Caco-2 (cell line): ENCODE results near the gene PDLIM7. TPM values are rescaled to one million over a fixed set of nuclear protein-coding genes. Genes with fewer than 3 reads are reported as not detected.
A peak's percentile ranks its signal among the peaks of the same experiment; 100 is the strongest.

Source experiments
- BruUV-seq: library from RNA; stranded (reverse); fragments of 400-500 nt; replicated peaks from 2 replicates; lab custom pipeline; 2021; lab: Mats Ljungman, UMichigan
- CTCF ChIA-PET: fragments of 300-600 bp; sonication (Branson Sonifier 250); formaldehyde crosslinking; loops from one replicate; lab custom pipeline; 2022; ENCODE audit warnings: antibody characterized with exemption; lab: Charles Lee
- POLR2A ChIA-PET: fragments of 300-600 bp; sonication (Branson Sonifier 250); formaldehyde crosslinking; loops from one replicate; lab custom pipeline; 2022; ENCODE audit warnings: antibody characterized with exemption; lab: Charles Lee
- DNase-seq, 2 experiments: peaks; one replicate each; pipeline versions ENCODE4 v3.0.0 to v3.0.0-alpha.2; 2020 to 2022
- H3K27me3 ChIP-seq: replicated peaks from 2 replicates; pipeline ENCODE4 v1.6.0; 2011; ENCODE audit warnings: low read length; ENCODE audit not compliant: control insufficient read depth, insufficient read depth
- H3K36me3 ChIP-seq: 2 replicates; pipeline ENCODE4 v1.5.1; 2011; ENCODE audit warnings: low read length; ENCODE audit not compliant: control insufficient read depth, insufficient read depth
- H3K4me1 ChIP-seq: fragments of 250-450 bp; sonication (Bioruptor Pico); 2 replicates; pipeline ENCODE4 v1.5.1; 2020; ENCODE audit warnings: mild to moderate bottlenecking
- H3K4me3 ChIP-seq: 2 replicates; pipeline ENCODE4 v1.5.1; 2011; ENCODE audit warnings: low read depth, mild to moderate bottlenecking, control low read depth, low read length
- H3K9me3 ChIP-seq: fragments of 250-450 bp; sonication (Bioruptor Pico); 2 replicates; pipeline ENCODE4 v1.5.1; 2020; ENCODE audit warnings: mild to moderate bottlenecking, moderate library complexity
- H3K27ac Mint-ChIP-seq: one replicate; pipeline ENCODE4 v1.8.0; 2022; ENCODE audit warnings: mixed read lengths; ENCODE audit not compliant: unreplicated experiment
- H3K27me3 Mint-ChIP-seq: one replicate; pipeline ENCODE4 v1.8.0; 2022; ENCODE audit warnings: mixed read lengths; ENCODE audit not compliant: insufficient read depth, unreplicated experiment
- H3K36me3 Mint-ChIP-seq: one replicate; pipeline ENCODE4 v1.8.0; 2022; ENCODE audit warnings: mild to moderate bottlenecking, mixed read lengths; ENCODE audit not compliant: insufficient read depth, unreplicated experiment
- H3K4me1 Mint-ChIP-seq: one replicate; pipeline ENCODE4 v1.8.0; 2022; ENCODE audit warnings: low read depth, mixed read lengths; ENCODE audit not compliant: unreplicated experiment
- H3K4me3 Mint-ChIP-seq: one replicate; pipeline ENCODE4 v1.8.0; 2022; ENCODE audit warnings: mild to moderate bottlenecking, moderate library complexity, mixed read lengths; ENCODE audit not compliant: unreplicated experiment
- H3K9me3 Mint-ChIP-seq: one replicate; pipeline ENCODE4 v1.8.0; 2022; ENCODE audit warnings: mixed read lengths; ENCODE audit not compliant: unreplicated experiment
- intact Hi-C: fragments of 100-400 bp; cut with micrococcal nuclease; formaldehyde crosslinking; loops from one replicate; pipeline ENCODE4 v1.10.0; 2022; ENCODE audit not compliant: unreplicated experiment
- total RNA-seq: library from RNA; stranded (reverse); gene quantifications from 2 replicates; pipeline ENCODE4 v1.2.3, GENCODE V29; 2022
- TF ChIP-seq, protein P1 (sequence below), 2 experiments: fragments of 200-600 bp in 1 of 2; IDR thresholded peaks; 1 replicate in 1 of 2; 2 replicates in 1 of 2; pipeline versions ENCODE4 v1.5.1 to v1.8.0; 2011 to 2022; ENCODE audit warnings: antibody characterized with exemption in 1 of 2, control low read depth in 1 of 2, inconsistent platforms in 1 of 2, low read depth in 1 of 2, low read length in 1 of 2, mild to moderate bottlenecking in 1 of 2, moderate library complexity in 1 of 2; ENCODE audit not compliant: insufficient read depth in 1 of 2, severe bottlenecking in 1 of 2, unreplicated experiment in 1 of 2

PDLIM7 gene
- total RNA-seq, 1 experiment from 2014 or later: 49.1 TPM

DNA sequence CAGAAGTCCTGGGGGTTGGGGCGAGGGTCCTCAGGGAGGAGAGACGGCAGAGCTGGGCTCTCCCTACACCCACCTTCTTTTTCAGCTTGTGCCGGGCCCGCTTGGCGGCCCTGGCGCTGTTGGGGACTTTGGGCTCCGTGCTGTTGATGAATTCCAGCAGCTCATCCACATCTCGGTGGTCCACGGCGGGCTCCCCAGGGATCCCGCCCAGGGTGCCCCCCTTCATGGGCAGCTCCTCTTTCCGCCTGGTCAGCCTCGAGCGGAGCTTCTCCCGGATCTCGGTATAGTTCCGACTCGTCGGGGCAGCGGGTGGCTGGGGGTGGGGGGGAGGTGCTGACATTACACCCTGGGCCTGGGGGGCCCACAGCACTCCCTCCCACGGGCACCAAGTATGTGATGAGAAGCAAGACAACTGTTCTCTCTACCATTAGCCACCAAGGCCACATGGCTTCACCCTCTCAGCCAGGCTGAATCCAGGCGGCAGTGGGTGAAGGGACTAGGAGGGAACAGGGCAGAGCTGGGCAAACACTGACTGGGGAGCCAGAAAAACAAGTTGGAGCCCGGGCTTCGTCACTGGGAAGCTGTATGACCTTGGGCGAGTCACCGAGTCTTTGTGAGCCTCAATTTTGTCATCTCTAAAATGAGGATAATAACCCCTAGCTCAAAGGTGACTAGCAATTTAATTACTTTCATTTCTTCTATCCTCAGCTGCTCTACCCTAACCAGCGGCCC lies 34.0 kb upstream of the PDLIM7 start:
- TF ChIP-seq, protein P1, sequence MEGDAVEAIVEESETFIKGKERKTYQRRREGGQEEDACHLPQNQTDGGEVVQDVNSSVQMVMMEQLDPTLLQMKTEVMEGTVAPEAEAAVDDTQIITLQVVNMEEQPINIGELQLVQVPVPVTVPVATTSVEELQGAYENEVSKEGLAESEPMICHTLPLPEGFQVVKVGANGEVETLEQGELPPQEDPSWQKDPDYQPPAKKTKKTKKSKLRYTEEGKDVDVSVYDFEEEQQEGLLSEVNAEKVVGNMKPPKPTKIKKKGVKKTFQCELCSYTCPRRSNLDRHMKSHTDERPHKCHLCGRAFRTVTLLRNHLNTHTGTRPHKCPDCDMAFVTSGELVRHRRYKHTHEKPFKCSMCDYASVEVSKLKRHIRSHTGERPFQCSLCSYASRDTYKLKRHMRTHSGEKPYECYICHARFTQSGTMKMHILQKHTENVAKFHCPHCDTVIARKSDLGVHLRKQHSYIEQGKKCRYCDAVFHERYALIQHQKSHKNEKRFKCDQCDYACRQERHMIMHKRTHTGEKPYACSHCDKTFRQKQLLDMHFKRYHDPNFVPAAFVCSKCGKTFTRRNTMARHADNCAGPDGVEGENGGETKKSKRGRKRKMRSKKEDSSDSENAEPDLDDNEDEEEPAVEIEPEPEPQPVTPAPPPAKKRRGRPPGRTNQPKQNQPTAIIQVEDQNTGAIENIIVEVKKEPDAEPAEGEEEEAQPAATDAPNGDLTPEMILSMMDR (IDR thresholded peaks at IDR 0.05; ENCODE audit: insufficient read depth in 1 of 2, low read depth in 1 of 2, low read length in 1 of 2, severe bottlenecking in 1 of 2, unreplicated experiment in 1 of 2): no peak
- Histone ChIP-seq H3K36me3 (peaks cover 3% of the 10 kb centered on the region), H3K4me1 (no peaks in the 10 kb centered on the region), H3K27me3 (no peaks in the 10 kb centered on the region), H3K4me3 (no peak overlapping the region), H3K9me3 (no peaks in the 10 kb centered on the region)
- peak in 1 of 2 experiments; percentile 16 for DNase-seq
- H3K4me3 Mint-ChIP-seq: no peak overlapping the region
- intact Hi-C loops: no loop called here
- POLR2A ChIA-PET: no interaction called here
- no peak overlapping the region for H3K27ac Mint-ChIP-seq
- peaks cover 34% of the 10 kb centered on the region for H3K36me3 Mint-ChIP-seq
- BruUV-seq: no TSS peak
- H3K27me3 Mint-ChIP-seq: no peaks in the 10 kb centered on the region
- H3K4me1 Mint-ChIP-seq: no peaks in the 10 kb centered on the region
- CTCF ChIA-PET: no interaction called here
- no peaks in the 10 kb centered on the region for H3K9me3 Mint-ChIP-seq

DNA sequence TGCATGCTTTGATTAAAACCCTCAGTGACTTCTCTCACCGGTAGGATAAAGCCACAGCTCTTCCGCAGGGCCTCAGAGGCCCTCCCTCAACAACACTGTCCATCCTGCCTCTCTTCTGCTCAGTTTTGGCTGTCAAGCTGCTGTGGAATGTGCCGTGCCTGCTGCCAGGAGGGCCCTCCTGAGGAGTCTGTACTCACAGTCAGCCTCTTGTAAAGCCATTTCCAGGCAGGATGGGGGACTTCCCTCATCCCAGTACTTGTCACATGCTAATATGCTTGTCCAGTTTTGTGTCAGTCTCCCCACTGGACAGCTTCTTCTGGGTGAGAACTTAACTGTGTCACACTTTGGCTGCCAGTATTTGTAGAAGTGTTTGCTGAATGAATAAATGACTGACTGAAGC lies 33.2 kb upstream of the PDLIM7 start:
- TF ChIP-seq, protein P1 (IDR thresholded peaks at IDR 0.05; ENCODE audit: insufficient read depth in 1 of 2, low read depth in 1 of 2, low read length in 1 of 2, severe bottlenecking in 1 of 2, unreplicated experiment in 1 of 2): no peak
- H3K36me3 ChIP-seq: peaks cover 5% of the 10 kb centered on the region
- ChIA-PET CTCF (no interaction called here), POLR2A (no interaction called here)
- Mint-ChIP-seq H3K27me3 (no peaks in the 10 kb centered on the region), H3K9me3 (no peaks in the 10 kb centered on the region), H3K36me3 (peaks cover 36% of the 10 kb centered on the region), H3K4me1 (no peaks in the 10 kb centered on the region), H3K27ac (no peak overlapping the region), H3K4me3 (no peak overlapping the region)
- intact Hi-C loops: no loop called here
- H3K9me3 ChIP-seq: no peaks in the 10 kb centered on the region
- peak in 1 of 2 experiments; percentile 15 for DNase-seq
- H3K4me3 ChIP-seq: no peak overlapping the region
- BruUV-seq: no TSS peak
- H3K27me3 ChIP-seq: no peaks in the 10 kb centered on the region
- no peaks in the 10 kb centered on the region for H3K4me1 ChIP-seq

DNA sequence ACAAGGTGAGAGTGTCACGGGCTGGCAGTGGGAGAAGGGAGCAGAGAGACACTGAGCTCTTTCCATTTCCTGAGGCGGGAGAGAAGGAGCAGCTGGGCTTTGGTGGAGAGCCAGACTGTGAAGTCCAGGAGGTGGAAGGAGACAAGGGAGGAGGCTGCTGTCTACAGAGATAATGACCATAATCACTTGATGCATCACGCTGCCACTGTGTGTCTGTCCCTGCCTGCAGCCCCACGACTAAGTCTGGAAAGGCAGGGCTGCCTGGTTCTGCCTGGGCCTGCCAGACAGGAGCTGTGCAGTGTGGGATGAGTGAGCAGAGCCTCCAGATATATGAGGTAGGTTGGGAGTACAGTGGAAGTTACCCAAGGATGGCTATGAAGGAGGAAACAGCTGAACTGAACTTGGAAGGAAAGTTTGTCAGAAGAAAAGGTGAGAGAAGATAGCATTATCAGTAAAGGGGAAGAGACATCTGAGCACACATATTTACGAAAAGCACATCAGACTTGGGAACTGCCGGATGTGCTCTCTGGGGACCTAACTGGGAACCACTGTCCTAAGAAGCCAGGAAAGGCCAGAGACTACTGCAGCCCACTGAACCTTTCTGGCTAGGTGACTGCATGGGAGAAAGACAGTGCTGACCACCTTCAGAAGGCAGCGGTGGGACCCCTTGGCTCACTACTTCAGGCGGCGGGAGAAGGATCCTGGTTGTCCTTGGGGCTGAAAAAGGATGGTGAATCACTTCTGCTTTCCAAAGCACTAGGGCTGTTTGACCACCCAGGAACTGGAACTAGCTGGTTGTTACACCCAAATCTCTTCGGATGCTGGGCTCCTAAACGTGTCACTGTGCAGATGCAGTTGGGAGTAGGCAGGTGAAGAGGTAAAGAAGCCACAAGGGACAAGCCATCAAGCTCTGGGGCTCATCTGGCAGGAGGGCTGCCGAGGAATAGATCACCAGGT lies 32.1 kb upstream of the PDLIM7 start:
- TF ChIP-seq, protein P1 (IDR thresholded peaks at IDR 0.05; ENCODE audit: insufficient read depth in 1 of 2, low read depth in 1 of 2, low read length in 1 of 2, severe bottlenecking in 1 of 2, unreplicated experiment in 1 of 2): no peak
- no peaks in the 10 kb centered on the region for H3K27me3 ChIP-seq
- H3K36me3 ChIP-seq: peaks cover 10% of the 10 kb centered on the region
- Mint-ChIP-seq H3K27ac (no peak overlapping the region), H3K4me1 (no peaks in the 10 kb centered on the region), H3K27me3 (no peaks in the 10 kb centered on the region), H3K4me3 (no peak overlapping the region), H3K36me3 (peaks cover 36% of the 10 kb centered on the region), H3K9me3 (no peaks in the 10 kb centered on the region)
- H3K4me1 ChIP-seq: no peaks in the 10 kb centered on the region
- BruUV-seq: no TSS peak
- H3K9me3 ChIP-seq: no peaks in the 10 kb centered on the region
- H3K4me3 ChIP-seq: no peak overlapping the region
- peak in 1 of 2 experiments; percentile 26 for DNase-seq
- ChIA-PET POLR2A (no interaction called here), CTCF (no interaction called here)
- intact Hi-C loops: no loop called here
